ENCODE data around the gene ZNF417.

GRCh38 chr19:57947088-57947418 lies 30.7 kb upstream of the ZNF417 start:
- TF ChIP-seq EP300 (IDR thresholded peaks at IDR 0.05): no peak
- TF ChIP-seq, protein P1, sequence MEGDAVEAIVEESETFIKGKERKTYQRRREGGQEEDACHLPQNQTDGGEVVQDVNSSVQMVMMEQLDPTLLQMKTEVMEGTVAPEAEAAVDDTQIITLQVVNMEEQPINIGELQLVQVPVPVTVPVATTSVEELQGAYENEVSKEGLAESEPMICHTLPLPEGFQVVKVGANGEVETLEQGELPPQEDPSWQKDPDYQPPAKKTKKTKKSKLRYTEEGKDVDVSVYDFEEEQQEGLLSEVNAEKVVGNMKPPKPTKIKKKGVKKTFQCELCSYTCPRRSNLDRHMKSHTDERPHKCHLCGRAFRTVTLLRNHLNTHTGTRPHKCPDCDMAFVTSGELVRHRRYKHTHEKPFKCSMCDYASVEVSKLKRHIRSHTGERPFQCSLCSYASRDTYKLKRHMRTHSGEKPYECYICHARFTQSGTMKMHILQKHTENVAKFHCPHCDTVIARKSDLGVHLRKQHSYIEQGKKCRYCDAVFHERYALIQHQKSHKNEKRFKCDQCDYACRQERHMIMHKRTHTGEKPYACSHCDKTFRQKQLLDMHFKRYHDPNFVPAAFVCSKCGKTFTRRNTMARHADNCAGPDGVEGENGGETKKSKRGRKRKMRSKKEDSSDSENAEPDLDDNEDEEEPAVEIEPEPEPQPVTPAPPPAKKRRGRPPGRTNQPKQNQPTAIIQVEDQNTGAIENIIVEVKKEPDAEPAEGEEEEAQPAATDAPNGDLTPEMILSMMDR (IDR thresholded peaks at IDR 0.05): no peak
- TF ChIP-seq POLR2AphosphoS5 (IDR thresholded peaks at IDR 0.05): no peak

Measured in suprapubic skin (tissue), 4 donors.